Activated CD4-positive, CD25-positive, alpha-beta regulatory T cell (primary cell): Measurements from ENCODE around the gene TOP1.

ENCODE experiments used
- DNase-seq, 4 experiments: peaks; one replicate each; lab custom pipeline; 2025; lab: John Stamatoyannopoulos, UW

TOP1 gene

GRCh38 chr20:41168281-41169161 lies 139.9 kb downstream of the TOP1 start:
- no peak for DNase-seq

DNA sequence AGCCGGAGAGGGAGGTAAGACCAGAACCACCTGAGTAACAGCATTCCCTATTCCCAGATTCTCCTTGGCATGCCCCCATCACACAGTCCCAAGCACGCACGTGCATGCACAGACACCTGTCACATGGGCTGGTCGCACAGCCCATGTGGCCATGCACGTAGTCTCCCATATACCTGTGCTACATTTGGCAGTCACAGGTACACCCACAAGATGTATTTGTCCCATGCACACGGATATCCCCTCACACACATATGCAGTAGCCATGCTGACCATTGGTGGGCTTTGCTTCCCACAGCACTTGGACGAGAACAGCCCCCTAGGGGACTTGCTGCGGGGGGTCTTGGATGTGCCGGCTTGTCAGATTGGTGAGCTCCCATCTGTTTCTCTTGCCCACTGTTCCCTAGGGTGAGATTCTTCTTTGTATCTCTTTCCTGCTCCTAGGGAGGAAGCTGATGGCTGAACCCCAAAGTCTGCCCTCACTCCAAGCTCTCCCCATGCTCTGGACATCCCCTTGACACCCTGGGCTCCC lies 140.6 kb downstream of the TOP1 start:
- DNase-seq: no peak

GRCh38 chr20:41169791-41170351 lies 141.2 kb downstream of the TOP1 start:
- no peak for DNase-seq

DNA sequence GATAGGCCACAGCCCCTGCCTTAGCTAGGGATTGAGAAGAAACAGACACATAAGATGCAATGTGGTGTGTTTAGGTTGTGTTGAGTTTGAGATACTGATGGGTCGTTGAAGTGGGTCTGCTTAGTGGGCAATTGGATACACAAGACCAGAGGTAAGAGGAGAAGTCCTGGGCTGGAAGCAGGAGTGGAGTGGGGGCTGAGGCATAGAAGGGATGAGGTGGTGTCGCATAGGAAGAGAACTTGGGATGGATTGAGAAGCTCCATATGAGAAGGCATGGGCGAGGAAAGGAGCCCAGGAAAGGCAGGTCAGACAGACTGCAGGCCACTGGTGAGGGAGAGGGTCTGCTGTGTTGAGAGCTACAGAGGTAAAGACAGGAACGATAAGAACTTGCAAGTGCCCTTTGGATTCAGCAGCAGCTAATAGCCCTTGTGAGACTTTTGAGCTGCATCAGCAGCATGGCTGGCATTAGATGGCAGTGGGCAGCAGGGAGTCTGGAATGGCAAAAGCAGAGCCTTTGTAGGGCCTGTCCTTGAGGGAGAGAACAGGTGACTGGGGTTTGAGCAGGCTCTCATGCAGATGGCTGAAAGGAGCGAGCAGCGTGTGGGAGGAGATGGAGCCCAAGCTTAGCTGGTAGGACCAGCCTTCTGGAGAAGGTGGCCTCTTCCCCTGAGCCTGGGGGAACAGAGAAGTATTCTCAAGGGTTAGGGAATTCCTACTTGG lies 141.9 kb downstream of the TOP1 start:
- DNase-seq: no peak

- no peak for DNase-seq
These were observed 143.2 kb downstream of the TOP1 start for GRCh38 chr20:41171736-41172295.

GRCh38 chr20:41172296-41173140 lies 143.9 kb downstream of the TOP1 start:
- DNase-seq: no peak

DNA sequence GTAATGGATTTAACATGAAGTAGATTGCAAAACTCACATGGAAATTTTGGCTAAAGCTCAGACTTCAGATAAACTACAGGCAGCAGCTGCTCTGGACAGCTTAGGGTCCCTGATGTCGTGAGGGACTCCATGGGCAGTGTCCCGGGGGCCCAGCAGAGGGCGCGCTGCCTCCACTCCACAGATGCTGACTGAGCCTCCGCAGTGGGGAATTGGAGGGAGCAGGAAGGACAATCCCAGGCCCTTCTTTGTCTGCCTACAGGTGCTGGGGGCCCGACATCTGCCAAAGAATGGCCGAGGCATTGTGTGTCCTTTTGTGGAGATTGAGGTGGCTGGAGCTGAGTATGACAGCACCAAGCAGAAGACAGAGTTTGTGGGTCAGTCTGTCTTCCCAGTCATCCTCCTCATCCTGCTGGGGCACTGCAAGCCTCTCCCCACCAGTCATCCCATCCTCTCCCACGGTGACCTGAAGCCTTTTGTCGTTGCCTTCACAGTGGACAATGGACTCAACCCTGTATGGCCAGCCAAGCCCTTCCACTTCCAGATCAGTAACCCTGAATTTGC lies 144.6 kb downstream of the TOP1 start:
- peak; percentile 27 to 42 (median 36) for DNase-seq

DNA sequence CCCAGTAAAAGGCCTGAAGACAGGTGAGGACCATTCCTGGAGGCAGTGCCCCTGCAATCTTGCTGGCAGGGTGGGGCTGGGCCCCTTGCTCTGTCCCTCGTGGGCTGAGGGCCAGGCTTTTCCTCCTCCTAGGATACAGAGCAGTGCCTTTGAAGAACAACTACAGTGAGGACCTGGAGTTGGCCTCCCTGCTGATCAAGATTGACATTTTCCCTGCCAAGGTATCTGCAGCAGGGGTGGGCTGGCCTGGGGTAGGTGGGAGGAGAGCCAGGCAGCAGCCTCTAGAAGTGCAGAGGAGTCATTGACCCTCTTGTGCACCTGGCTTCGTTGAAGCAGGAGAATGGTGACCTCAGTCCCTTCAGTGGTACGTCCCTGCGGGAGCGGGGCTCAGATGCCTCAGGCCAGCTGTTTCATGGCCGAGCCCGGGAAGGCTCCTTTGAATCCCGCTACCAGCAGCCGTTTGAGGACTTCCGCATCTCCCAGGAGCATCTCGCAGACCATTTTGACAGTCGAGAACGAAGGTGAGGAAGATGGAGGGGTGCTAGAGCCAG lies 145.2 kb downstream of the TOP1 start:
- DNase-seq: no peak
